GM12875 (cell line): ENCODE data around the gene UBAP2.

Experiments
- H3K4me3 ChIP-seq: one replicate; pipeline ENCODE4 v1.5.1; 2011; ENCODE audit warnings: low read depth, low read length, control low read depth
- TF ChIP-seq, protein P1 (sequence below): IDR thresholded peaks from 2 replicates; pipeline ENCODE4 v1.5.1; 2011; ENCODE audit warnings: low read depth, mild to moderate bottlenecking, control low read depth, inconsistent platforms, low read length, moderate library complexity, borderline replicate concordance; ENCODE audit not compliant: insufficient read depth

Gene UBAP2

DNA sequence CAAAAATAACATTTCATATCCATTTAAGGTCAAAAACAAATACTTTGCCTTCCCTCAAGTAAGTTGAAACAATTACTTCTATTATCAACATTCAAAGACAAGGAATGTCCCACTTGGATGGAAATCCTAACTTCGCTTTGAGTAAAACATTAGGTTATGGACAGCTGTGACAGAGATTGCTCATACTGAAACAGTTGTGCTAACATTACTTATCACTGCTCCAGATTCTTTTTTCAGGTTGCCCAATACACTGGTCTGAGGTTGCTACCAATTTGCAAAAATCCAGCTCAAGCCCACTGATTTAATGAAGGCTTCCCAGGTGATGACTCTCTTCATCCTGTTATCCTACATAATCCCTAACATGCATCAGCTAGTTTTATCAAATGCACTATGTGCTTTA, 98.3 kb downstream of the UBAP2 start:
- H3K4me3 ChIP-seq = no peak overlapping the region
- TF ChIP-seq, protein P1, sequence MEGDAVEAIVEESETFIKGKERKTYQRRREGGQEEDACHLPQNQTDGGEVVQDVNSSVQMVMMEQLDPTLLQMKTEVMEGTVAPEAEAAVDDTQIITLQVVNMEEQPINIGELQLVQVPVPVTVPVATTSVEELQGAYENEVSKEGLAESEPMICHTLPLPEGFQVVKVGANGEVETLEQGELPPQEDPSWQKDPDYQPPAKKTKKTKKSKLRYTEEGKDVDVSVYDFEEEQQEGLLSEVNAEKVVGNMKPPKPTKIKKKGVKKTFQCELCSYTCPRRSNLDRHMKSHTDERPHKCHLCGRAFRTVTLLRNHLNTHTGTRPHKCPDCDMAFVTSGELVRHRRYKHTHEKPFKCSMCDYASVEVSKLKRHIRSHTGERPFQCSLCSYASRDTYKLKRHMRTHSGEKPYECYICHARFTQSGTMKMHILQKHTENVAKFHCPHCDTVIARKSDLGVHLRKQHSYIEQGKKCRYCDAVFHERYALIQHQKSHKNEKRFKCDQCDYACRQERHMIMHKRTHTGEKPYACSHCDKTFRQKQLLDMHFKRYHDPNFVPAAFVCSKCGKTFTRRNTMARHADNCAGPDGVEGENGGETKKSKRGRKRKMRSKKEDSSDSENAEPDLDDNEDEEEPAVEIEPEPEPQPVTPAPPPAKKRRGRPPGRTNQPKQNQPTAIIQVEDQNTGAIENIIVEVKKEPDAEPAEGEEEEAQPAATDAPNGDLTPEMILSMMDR = no peak

DNA sequence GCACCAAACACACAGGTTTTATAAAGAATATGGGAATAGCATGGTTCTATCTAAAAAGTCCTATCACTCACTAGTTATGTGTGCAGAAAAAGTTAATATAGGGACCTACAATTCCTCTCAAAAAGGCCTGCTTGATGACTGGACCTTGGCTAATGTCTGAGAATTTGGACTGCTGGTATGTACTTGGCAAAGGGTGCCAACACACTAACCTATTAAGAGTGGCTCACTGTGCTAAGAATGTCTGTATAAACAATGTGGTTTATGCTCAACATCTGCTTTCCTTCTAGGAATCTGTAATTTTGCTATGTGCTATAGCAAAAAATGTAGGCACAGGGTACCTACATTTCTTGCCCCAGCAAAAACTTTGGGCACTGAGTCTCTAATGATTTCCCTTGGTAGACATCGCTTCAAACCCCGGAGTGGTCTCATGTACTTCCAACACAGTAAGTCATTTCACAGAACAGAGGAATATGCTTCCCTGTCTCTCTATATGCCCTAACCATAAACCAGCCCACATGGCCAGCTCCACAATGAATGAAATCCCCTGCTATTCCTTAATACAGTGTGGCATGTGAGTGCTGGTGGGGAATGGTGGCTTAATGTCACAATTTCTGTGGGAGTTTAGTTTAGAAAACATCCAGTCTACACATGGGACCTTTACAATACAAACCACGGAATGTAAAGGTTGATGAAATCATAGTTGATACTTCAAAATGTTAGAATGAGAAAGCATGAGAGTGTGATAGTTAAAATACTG, 101.7 kb downstream of the UBAP2 start:
- no peak overlapping the region for H3K4me3 ChIP-seq
- TF ChIP-seq, protein P1 = no peak

DNA sequence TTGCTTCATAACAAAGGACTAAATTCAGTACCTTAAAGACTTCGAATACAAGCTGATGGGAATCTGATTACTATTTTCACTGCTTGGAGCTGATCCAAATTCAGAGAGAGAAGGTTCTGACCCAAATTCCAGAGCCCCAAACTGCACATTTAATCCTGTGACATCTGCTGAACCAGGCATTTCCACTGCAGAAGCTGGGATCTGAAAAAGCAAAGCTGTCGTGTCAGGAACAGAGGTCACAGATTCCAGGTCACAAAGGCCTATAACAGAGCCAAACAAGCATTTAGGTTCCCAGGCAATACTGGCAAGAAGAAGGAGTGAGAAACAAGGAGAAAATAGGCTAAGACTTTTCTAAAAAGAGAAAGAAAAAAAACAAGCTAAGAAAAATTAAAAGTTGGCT, 105.3 kb downstream of the UBAP2 start:
- TF ChIP-seq, protein P1 = no peak
- H3K4me3 ChIP-seq = no peak overlapping the region

DNA sequence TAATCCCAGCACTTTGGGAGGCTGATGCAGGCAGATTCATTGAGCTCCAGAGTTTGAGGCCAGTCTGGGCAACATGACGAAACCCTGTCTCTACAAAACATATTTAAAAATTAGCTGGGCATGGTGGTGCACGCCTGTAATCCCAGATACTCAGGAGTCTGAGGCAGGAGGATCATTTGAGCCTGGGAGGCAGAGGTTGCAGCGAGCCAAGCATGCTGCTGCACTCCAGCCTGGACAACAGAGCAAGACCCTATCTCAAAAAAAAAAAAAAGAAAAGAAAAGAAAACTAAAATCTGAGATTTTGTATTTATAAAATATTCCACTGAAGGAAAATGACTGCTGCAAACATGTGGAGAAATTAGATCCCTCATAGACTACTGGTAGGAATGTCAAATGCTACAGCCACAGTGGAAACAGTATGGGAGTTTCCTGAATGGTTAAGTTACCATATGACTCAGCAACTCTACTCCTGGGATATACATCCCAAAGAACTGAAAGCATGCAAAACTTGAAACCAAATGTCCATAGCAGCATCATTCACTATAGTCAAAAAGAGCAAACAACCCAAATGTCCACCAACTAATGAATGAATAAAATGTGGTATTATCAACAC, 106.1 kb downstream of the UBAP2 start:
- H3K4me3 ChIP-seq = no peak overlapping the region
- TF ChIP-seq, protein P1 = no peak

DNA sequence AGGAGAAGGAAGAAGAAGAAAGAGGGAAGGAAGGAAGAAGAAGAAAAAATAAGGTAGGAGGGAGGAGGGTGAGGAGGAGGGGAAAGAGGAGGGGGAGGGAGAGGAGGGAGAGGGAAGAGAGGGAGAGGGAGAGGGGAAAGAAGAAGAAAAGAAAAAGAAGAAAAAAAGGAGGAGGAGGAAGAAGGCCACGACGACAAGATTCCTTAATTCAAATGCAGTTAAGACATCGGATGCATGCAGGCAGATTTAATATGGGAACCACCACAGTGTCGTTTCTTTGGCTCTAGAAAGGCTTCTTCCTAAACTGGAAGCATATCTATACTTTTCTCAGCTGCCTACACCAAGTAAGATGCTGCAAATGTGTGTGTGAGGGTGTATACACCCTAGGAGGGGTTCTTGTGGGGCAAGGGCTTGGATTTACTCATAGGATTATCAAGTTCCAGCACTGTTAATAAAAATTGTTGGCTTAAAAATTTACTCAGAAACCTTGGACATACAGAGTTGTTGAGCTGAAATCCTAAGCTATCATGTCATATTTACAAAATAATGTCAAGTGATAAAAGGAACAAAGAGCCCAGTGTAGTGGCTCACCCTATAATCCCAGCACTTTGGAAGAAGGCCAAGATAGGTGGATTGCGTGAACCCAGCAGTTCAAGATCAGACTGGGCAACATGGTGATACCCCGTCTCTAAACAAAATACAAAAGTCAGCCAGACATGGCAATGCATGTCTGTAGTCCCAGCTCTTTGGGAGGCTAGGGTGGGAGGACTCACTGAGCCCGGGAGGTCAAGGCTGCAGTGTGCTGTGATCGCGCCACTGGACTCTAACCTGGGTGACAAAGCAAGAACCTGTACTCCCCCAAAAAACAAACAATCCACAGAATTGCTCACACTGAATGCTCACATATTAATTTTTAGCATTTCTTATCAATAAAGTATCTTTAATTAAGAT, 108.5 kb downstream of the UBAP2 start:
- H3K4me3 ChIP-seq = no peak overlapping the region
- TF ChIP-seq, protein P1 = no peak

DNA sequence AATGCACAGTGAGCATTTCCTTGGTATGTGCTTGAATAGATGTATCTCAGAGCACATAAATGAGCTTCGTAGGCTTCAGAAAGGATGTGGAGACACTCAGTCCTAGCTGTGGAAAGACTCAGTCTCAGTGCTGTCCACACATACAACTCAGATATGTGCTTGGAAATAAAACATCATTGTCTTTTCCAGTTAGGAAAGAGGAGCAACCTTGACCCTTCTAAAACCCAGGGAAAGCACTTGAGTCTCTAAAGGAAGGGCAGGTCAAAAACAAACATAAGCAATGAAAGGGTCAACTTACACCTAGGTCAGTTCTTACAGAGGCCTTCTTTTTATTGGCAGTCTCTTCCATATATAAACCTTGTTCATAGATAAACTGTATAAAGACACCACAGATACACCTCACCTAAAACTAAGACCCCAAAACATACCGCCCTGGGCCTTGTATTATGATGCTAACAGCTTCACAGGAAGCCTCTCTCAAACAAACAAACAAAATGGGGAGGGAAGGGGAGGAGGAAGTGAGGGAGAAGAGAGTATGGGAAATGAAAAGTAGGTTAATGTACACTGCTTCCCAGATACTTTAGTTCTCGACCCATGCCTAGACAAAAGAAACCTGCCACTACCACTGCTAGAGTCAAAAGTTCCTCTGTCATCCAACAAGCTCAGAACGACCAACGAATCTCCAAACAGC, 114.4 kb downstream of the UBAP2 start:
- TF ChIP-seq, protein P1 = no peak
- no peak overlapping the region for H3K4me3 ChIP-seq
